Stimulated activated CD4-positive, alpha-beta T cell treated with anti-CD3 and anti-CD28 coated beads, Interleukin-1b, Interleukin-23, amount 100 ng/mL, for 1 hour (primary cell): ENCODE measurements around the gene CPN1.

ENCODE experiments used
- DNase-seq, 2 donors: peaks; one replicate each; pipeline ENCODE4 v3.0.0-alpha.2; 2020; ENCODE audit warnings: low read depth in 2 of 2

Gene CPN1

GRCh38 chr10:100076750-100077149 is 4.9 kb downstream of the CPN1 start:
- no peak for DNase-seq

GRCh38 chr10:100075426-100076220 is 6.0 kb downstream of the CPN1 start:
- no peak for DNase-seq

GRCh38 chr10:100072514-100072913 is 9.2 kb downstream of the CPN1 start:
- DNase-seq = no peak

- no peak for DNase-seq
Observed at GRCh38 chr10:100071529-100071928, 10.1 kb downstream of the CPN1 start.

DNA sequence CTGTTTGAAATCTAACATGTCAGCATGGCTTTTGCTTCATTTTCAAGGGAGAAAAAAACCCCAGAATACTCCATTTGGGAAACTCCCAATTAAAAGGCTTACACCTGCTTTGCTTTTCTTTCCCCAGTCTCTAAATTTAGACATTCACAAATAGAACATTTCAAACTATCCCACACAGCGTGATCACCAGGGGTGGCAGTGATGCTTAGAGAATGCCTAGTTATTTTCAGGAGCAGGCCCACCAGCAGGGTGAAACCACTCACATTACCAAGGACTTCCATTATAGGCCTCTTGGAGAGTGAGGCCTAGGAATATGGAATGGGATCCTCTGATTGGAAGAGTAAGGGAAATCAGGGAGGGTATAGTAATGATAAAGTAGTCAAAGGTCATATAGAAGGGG is 14.2 kb downstream of the CPN1 start:
- no peak for DNase-seq

DNA sequence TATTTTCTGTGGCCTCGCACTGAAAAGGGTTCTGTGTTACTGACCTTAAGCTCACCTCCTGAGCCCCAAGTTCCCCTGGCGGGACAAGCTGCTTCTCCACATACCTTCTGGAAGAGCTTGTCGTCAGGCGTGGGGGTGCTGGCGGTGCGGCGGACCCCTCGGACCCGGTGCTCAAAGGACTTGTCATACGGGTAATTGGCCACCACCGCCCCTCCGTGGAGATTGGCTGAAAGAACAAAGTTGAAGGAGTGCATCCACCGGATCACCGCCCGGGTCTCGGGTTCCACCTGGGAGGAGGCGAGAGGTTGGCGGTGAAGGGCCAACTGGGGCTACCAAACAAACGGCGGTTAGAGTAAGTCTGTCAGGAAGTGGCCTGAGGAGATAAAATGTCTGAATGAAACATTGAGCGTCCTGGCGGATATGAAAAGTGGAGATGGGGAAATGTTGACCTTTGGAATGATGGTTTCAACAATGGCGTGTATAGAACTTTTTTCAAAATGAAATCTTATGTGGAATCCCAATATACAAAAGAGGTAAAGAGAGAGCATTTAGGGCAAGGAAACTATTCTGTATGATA is 16.5 kb downstream of the CPN1 start:
- DNase-seq = no peak

- DNase-seq = no peak
Observed at GRCh38 chr10:100061401-100061800, 20.3 kb downstream of the CPN1 start.

- DNase-seq = no peak
Observed at GRCh38 chr10:100057948-100058347, 23.7 kb downstream of the CPN1 start.

GRCh38 chr10:100053686-100054460 is 27.8 kb downstream of the CPN1 start:
- no peak for DNase-seq

DNA sequence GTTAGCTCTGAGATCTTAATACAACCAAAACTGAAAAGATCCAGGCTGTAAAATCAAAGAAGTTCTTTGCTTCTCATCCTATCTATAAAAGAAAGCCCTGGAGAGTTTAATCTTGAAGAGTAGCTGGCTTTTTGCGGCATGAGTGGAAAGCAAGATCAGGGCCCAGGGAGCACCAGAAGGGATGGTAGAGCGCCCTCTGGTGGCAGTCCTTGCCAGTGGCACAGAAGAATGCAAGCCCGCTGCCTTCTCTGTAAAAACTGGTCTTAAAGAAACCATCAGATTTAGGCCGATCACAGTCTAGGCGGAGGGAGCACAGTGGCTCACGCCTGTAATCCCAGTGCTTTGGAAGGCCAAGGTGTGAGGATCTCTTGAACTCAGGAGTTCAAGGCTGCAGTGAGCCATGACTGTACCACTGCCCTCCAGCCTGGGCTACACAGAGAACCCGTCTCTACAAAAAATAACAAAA is 35.6 kb downstream of the CPN1 start:
- peak; percentile 45 to 80 for DNase-seq

DNA sequence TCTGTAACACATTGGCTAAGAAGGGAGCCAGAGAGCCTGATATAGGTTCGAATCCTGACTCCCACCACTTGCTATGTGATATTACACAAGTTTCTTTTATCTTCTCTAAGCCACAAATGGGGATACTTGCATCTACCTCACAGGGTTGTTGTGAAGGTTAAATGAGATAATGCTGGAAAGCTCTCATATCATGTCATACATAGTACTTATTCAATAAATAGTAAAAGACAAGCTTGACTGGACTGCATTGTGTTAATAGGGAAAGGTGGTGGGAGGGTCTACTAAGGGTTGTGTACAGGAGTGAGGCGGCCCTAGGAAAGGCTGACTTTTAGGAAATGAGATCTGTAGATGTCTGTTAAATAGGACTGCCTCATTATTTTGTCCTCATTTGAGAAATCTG is 36.1 kb downstream of the CPN1 start:
- no peak for DNase-seq

- no peak for DNase-seq
Observed at GRCh38 chr10:100043796-100044195, 37.9 kb downstream of the CPN1 start.

GRCh38 chr10:100043344-100043743 is 38.3 kb downstream of the CPN1 start:
- DNase-seq = no peak

DNA sequence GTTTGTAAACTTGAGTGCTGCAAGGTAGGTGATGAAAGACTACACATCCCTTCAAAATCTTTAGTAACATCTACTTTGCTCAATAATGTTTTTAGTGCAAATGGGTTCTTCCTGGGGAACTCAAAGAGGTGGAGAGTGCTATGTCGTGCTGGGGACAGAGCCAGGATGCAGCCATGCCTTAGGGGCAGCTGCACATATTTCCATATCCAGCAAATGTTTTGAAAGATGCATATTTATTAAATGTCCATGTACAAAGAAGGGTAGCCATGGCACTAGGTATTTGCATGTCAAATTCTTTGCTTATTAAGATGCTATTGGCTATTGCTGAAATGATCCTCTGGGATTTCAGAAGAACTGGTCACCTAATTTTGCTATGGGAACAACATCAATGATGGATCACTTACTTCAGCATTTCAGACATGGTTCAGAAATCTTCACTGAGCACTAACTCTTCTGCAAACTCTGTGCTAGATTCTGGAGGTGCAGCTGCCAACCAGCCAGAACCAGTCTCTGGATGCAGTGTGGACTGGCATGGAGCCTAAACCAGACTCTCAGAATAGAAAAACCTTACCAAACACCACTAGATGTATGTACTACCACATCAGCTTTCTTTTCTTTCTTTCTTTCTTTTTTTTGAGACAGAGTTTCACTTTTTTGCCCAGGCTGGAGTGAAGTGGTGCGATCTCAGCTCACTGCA is 40.2 kb downstream of the CPN1 start:
- no peak for DNase-seq

DNA sequence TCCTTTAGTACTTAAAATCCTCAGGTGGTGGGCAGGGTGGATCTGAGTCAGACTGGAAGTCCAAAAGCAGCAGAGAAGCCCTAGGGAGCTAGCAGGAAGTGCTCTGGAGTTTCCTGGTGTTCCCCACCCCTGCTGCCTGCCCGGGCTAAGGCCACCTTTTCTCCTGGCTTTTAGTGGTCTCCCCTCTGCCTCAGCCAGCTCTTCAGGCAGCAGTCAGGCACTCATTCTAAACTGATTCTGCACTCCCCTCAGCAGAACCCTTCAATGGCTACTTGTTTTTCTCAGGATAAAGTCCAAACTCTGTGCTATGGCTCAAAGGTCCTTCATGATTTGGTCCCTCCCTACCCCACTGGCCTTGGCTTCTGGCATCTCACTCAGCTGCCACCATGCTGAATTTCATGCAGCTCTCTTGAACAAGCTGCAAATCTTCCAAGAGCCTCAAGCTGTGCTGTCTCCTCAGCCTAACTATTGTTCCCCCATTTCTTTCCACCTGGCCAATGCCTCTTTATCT is 43.1 kb downstream of the CPN1 start:
- no peak for DNase-seq

- no peak for DNase-seq
Observed at GRCh38 chr10:100037758-100038315, 43.8 kb downstream of the CPN1 start.

DNA sequence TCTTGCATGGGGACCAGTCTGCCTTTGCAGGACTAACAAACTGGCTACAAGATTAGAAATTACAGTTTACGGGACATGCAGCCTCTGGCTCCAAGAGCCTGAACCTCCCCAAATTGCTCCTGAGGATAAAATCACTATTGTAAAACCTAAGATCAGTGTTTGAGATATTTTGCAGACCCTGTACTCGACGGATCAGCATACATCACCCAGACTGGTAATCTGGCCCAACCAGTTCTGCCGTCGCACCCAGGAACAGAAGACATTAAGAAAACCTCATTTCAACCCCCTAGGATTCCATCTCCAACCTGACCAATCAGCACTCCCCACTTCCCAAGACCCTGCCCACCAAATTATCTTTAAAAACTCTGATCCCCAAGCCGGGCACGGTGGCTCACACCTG is 44.8 kb downstream of the CPN1 start:
- DNase-seq = no peak

DNA sequence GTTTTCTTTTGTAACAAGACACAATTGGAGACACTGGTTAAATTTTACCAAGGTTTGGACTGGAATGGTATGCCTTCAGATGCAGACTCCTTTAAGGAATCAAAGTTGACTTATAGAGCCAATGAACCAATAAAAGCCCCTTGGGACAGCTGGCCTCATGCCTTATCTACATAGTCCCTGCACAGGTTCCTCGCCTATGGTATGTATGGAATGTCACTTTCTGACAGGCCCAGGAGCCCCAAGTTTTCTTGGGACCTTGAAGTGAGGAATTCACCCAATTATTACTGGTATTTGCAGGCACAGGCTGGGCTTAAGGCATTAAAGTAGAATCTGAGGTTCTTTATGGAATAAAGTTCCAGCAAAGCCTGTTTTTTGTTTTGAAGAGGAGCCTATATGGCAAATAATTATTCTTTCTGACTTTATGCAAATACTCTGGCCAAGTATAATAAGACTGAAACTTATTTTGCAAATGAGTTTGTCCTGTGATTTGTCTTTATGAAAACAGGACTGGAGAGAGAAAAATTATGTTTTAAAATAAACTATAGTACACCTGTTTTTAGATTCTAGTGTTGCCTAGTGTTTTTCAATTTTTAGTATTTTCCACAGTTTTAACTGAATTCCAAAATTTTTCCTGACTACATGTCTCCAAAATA is 47.8 kb downstream of the CPN1 start:
- DNase-seq = no peak

DNA sequence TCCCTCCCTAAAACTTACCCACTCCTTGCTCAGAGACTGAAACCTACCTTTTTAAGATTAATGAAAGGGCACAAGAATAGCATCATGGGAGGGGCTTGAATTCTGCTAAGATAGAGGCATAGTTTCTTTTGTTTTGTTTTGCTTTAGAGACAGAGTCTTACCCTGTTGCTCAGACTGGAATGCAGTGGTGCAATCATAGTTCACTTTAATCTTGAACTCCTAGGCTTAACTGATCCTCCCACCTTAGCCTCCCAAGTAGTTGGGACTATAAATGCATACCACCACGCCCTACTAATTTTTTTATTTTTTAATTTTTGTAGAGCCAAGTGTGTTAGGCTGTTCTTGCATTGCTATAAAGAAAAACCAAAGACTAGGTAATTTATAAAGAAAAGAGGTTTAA is 54.3 kb downstream of the CPN1 start:
- DNase-seq = no peak

GRCh38 chr10:100025576-100025975 is 56.1 kb downstream of the CPN1 start:
- DNase-seq = no peak

DNA sequence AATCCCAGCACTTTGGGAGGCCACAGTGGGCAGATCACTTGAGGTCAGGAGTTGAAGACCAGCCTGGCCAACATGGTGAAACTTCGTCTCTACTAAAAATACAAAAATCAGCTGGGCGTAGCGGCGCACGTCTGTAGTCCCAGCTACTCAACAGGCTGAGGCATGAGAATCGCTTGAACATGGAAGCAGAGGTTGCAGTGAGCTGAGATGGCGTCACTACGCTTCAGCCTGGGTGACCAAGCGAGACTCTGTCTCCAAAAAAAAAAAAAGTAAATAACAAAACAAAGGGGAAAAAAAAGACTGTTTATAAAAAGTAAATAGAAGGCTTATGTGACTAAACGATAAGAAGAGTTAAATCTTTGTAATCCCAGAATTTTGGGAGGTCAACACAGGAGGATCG is 56.9 kb downstream of the CPN1 start:
- DNase-seq = no peak
